ENCODE data around the gene ALDH5A1.

- TF ChIP-seq, protein P1, sequence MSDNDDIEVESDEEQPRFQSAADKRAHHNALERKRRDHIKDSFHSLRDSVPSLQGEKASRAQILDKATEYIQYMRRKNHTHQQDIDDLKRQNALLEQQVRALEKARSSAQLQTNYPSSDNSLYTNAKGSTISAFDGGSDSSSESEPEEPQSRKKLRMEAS (IDR thresholded peaks at IDR 0.05; ENCODE audit: low read depth, low read length), result no peak
- no peak for TF ChIP-seq EZH2 (IDR thresholded peaks at IDR 0.05; ENCODE audit: borderline replicate concordance, control insufficient read depth, low read depth, low read length)
Observed at GRCh38 chr6:24545691-24546090, 50.9 kb downstream of the ALDH5A1 start.
